Stomach (tissue), 9 donors: ENCODE results near the gene CCNJL. TPM values are rescaled to one million over a fixed set of nuclear protein-coding genes. Genes with fewer than 3 reads are reported as not detected.

Experiments
- DNase-seq, 2 donors: peaks; one replicate each; pipeline versions ENCODE4 v3.0.0 to v3.0.0-alpha.2; 2013 to 2019
- H3K27ac ChIP-seq, 5 donors: fragments of 200-600 bp in 4 of 5; sonication (generic) in 4 of 5; one replicate each; pipeline ENCODE4 v1.5.1; 2013 to 2019; ENCODE audit warnings: mild to moderate bottlenecking in 1 of 5, moderate library complexity in 1 of 5
- H3K27me3 ChIP-seq, 3 donors: fragments of 200-600 bp; sonication (generic); one replicate each; pipeline ENCODE4 v1.5.1; 2017 to 2019; ENCODE audit warnings: mixed run types in 1 of 3
- H3K36me3 ChIP-seq, 4 donors: fragments of 200-600 bp; sonication (generic); 1 replicate in 3 of 4; 2 replicates in 1 of 4; pipeline ENCODE4 v1.5.1; 2016 to 2019
- H3K4me1 ChIP-seq, 4 donors: fragments of 200-600 bp; sonication (generic); one replicate each; pipeline ENCODE4 v1.5.1; 2016 to 2019
- H3K4me3 ChIP-seq, 4 donors: fragments of 200-600 bp; sonication (generic) in 3 of 4; one replicate each; pipeline ENCODE4 v1.5.1; 2016 to 2019; ENCODE audit warnings: mild to moderate bottlenecking in 1 of 4
- H3K9me3 ChIP-seq, 4 donors: fragments of 200-600 bp; sonication (generic); one replicate each; pipeline ENCODE4 v1.5.1; 2016 to 2019
- EP300 ChIP-seq: sonication (generic); formaldehyde crosslinking; IDR thresholded peaks from one replicate; pipeline ENCODE4 v1.6.1; 2017; ENCODE audit warnings: antibody characterized with exemption
- POLR2A ChIP-seq, 4 donors: fragments of 450-650 bp; IDR thresholded peaks; one replicate each; pipeline ENCODE4 v1.6.1; 2016; ENCODE audit warnings: antibody characterized with exemption in 4 of 4, control low read depth in 2 of 4, mild to moderate bottlenecking in 1 of 4, moderate library complexity in 1 of 4
- POLR2AphosphoS5 ChIP-seq, 3 donors: sonication (generic); formaldehyde crosslinking; IDR thresholded peaks; one replicate each; pipeline ENCODE4 v1.6.1; 2016; ENCODE audit warnings: antibody characterized with exemption in 3 of 3
- WGBS, 5 donors: extraction: QIAGEN DNeasy Blood & Tissue Kit in 3 of 5; methylation state at CpG; one replicate each; pipeline versions ENCODE4 v1.1.5 to v1.1.7; 2013 to 2018; 5-methylcytosine and 5-hydroxymethylcytosine counted together
- intact Hi-C: fragments of 100-400 bp; cut with DNase I; formaldehyde crosslinking; loops from one replicate; pipeline ENCODE4 v1.15.1; 2023; ENCODE audit warnings: low total_unique reads
- polyA plus RNA-seq, 3 donors: library from polyadenylated mRNA; stranded (reverse); fragments of 200-250 nt; gene quantifications; one replicate each; pipeline ENCODE4 v1.2.3, GENCODE V29; 2013
- small RNA-seq, 4 donors: library from RNA; depleted of rRNA; stranded (forward); fragments of <200 nt; gene quantifications; one replicate each; pipeline ENCODE3, GENCODE V24; 2016
- total RNA-seq, 5 donors: library from RNA; depleted of rRNA; stranded (reverse); fragments of >200 nt; gene quantifications; one replicate each; pipeline versions ENCODE4 v1.1.0 to v1.2.3, GENCODE V29; 2014 to 2016
- TF ChIP-seq, protein P1 (sequence below), 7 experiments: fragments of 450-650 bp in 4 of 7; fragments of 200-600 bp in 3 of 7; sonication (generic) in 3 of 7; IDR thresholded peaks; one replicate each; pipeline ENCODE4 v1.5.1; 2016 to 2019; ENCODE audit warnings: antibody characterized with exemption in 7 of 7, control low read depth in 2 of 7, mild to moderate bottlenecking in 1 of 7
- donor health status: healthy with polysubstance abuse.
- donor health status: Bipolar disorder and iron deficiency.
- donor health status: healthy.

CCNJL gene
- total and polyA plus RNA-seq, 8 donors: 1.4 to 104 (median 3.5) TPM

DNA sequence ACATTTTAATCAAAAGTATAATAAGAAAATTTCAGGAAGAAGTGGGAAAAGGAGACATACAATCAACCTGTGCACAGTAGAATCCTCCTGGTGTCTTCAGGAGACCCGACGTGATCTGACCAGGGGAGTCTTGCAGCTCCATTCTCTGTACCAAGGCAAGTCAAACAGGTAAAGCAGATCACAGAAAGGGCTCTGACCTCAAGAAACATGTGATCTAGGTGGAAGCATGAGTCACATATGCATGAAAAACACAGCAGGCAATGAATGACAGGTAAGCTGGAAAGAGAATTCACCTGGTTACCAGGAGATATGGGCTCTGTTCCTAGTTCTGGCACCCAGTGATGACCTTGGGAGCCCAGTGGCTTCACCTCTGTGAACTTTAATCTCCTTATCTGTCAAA is 102.4 kb downstream of the CCNJL start:
- 34 to 63% (median 43%) methylated on average over 2 of the region's 2 CpGs for WGBS, 5 donors

DNA sequence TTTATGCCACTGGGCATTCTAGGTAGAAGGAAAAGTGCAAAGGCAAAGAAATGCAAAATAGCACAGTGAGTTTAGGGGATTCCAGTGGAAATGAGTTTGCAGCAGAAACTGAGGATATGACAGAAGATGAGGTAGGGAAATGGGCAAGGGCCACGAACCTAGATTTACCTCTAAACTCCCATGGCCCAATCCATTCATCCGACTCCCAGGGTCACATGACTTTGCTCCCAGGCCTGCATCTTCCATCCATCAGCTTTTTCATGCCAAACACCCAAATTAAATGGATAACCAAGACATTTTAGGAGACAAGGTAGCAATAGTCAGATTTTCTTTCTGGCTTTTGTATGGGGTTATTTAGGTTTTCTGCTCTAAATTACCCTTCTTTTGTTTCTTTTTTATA is 105.3 kb downstream of the CCNJL start:
- Histone ChIP-seq H3K36me3 (no peaks in the 10 kb centered on the region), H3K9me3 (no peaks in the 10 kb centered on the region), H3K27me3 (no peaks in the 10 kb centered on the region), H3K4me1 (no peaks in the 10 kb centered on the region), H3K4me3 (no peak overlapping the region), H3K27ac (no peak overlapping the region)
- intact Hi-C loops: no loop called here
- no peak for TF ChIP-seq POLR2AphosphoS5 (IDR thresholded peaks at IDR 0.05)
- no peak for TF ChIP-seq EP300
- TF ChIP-seq, protein P1, sequence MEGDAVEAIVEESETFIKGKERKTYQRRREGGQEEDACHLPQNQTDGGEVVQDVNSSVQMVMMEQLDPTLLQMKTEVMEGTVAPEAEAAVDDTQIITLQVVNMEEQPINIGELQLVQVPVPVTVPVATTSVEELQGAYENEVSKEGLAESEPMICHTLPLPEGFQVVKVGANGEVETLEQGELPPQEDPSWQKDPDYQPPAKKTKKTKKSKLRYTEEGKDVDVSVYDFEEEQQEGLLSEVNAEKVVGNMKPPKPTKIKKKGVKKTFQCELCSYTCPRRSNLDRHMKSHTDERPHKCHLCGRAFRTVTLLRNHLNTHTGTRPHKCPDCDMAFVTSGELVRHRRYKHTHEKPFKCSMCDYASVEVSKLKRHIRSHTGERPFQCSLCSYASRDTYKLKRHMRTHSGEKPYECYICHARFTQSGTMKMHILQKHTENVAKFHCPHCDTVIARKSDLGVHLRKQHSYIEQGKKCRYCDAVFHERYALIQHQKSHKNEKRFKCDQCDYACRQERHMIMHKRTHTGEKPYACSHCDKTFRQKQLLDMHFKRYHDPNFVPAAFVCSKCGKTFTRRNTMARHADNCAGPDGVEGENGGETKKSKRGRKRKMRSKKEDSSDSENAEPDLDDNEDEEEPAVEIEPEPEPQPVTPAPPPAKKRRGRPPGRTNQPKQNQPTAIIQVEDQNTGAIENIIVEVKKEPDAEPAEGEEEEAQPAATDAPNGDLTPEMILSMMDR (IDR thresholded peaks at IDR 0.05): no peak
- no peak for TF ChIP-seq POLR2A (IDR thresholded peaks at IDR 0.05)
- no peak for DNase-seq
- 71 to 93% (median 83%) methylated on average over 2 of the region's 2 CpGs for WGBS, 5 donors

More for the DNA sequence above, 102.4 kb downstream of the CCNJL start:
- Histone ChIP-seq H3K27ac (no peak overlapping the region), H3K4me1 (no peaks in the 10 kb centered on the region), H3K36me3 (no peaks in the 10 kb centered on the region), H3K27me3 (no peaks in the 10 kb centered on the region), H3K4me3 (no peak overlapping the region), H3K9me3 (no peaks in the 10 kb centered on the region)
- no peak for TF ChIP-seq POLR2AphosphoS5 (IDR thresholded peaks at IDR 0.05)
- TF ChIP-seq POLR2A (IDR thresholded peaks at IDR 0.05): no peak
- TF ChIP-seq, protein P1 (IDR thresholded peaks at IDR 0.05): no peak
- no peak for TF ChIP-seq EP300
- intact Hi-C loops: no loop called here
- DNase-seq: peak in 1 of 2 donors; percentile 84

Small RNA genes lying within 50 kb of the gene (small RNA-seq; reads per million reads assigned to genes)
- gene AC112191.3: 0 reads per million in 4 donors

Other genes with a start within 250 kb of the CCNJL start
- 100 to 1,000 TPM in 1 of 5 donors, 10 to 100 TPM in 4; 27.1 to 200 (median 57.2) TPM for gene PWWP2A, start 193.1 kb downstream of the CCNJL start, total RNA-seq
- gene PWWP2A, start 193.1 kb downstream of the CCNJL start, polyA plus RNA-seq: 1 to 10 TPM; 6.7 to 7.8 (median 7.8) TPM
- 1 to 10 TPM in 1 of 5 donors, not detected in 4; 6.1 TPM for gene FABP6, start 83.1 kb downstream of the CCNJL start, total RNA-seq
- gene FABP6, start 83.1 kb downstream of the CCNJL start, polyA plus RNA-seq: 1 to 10 TPM in 1 of 3 donors, under 1 TPM in 1, not detected in 1; 0.50 to 1.9 TPM
- 1 to 10 TPM in 2 of 5 donors, under 1 TPM in 1, not detected in 2; 0.45 to 4.0 (median 2.6) TPM for gene C1QTNF2, start 58.1 kb upstream of the CCNJL start, total RNA-seq
- gene C1QTNF2, start 58.1 kb upstream of the CCNJL start, polyA plus RNA-seq: 1 to 10 TPM in 1 of 3 donors, under 1 TPM in 2; 0.53 to 1.7 (median 0.61) TPM
- gene FAM200C, start 87.5 kb upstream of the CCNJL start, total RNA-seq: 1 to 10 TPM in 4 of 5 donors, under 1 TPM in 1; 0.29 to 7.2 (median 1.8) TPM
- gene FAM200C, start 87.5 kb upstream of the CCNJL start, polyA plus RNA-seq: 1 to 10 TPM; 1.2 to 2.7 (median 1.4) TPM
- 10 to 100 TPM; 26.8 to 66.8 (median 33.8) TPM for gene SLU7, start 106.5 kb upstream of the CCNJL start, total RNA-seq
- gene SLU7, start 106.5 kb upstream of the CCNJL start, polyA plus RNA-seq: 10 to 100 TPM; 26.3 to 54.8 (median 28.7) TPM
- 10 to 100 TPM in 3 of 5 donors, 1 to 10 TPM in 1, not detected in 1; 2.3 to 27.0 (median 20.8) TPM for gene PTTG1, start 109.3 kb upstream of the CCNJL start, total RNA-seq
- gene PTTG1, start 109.3 kb upstream of the CCNJL start, polyA plus RNA-seq: 100 to 1,000 TPM in 1 of 3 donors, 10 to 100 TPM in 2; 17.4 to 104 (median 23.9) TPM